Keratinocyte (primary cell): ENCODE results near the gene MPP2. TPM values are rescaled to one million over a fixed set of nuclear protein-coding genes. Genes with fewer than 3 reads are reported as not detected.
A peak's percentile ranks its signal among the peaks of the same experiment; 100 is the strongest.

ENCODE experiments used
- DNase-seq: peaks from one replicate; pipeline ENCODE4 v3.0.0-alpha.2; 2011; ENCODE audit warnings: low read depth, missing footprints, low spot score
- FAIRE-seq: peaks from 2 replicates; lab custom pipeline; 2011; peaks lifted over from hg19 to GRCh38; lab: Jason Lieb, UNC
- H2AFZ ChIP-seq: 2 replicates; pipeline ENCODE4 v1.6.0; 2012; ENCODE audit warnings: low read length, control low read depth, inconsistent platforms; ENCODE audit not compliant: control insufficient read depth
- H3K27ac ChIP-seq: 2 replicates; pipeline ENCODE4 v1.5.1; 2011; ENCODE audit warnings: low read length; ENCODE audit not compliant: control insufficient read depth, insufficient read depth
- H3K27me3 ChIP-seq: 3 replicates; pipeline ENCODE4 v1.6.0; 2011; ENCODE audit warnings: low read length; ENCODE audit not compliant: control insufficient read depth, insufficient read depth; ENCODE audit errors: extremely low read depth
- H3K36me3 ChIP-seq, 2 experiments: 2 replicates in 1 of 2; 3 replicates in 1 of 2; pipeline ENCODE4 v1.5.1; 2011; ENCODE audit warnings: low read length in 2 of 2, mild to moderate bottlenecking in 1 of 2; ENCODE audit not compliant: control insufficient read depth in 2 of 2, insufficient read depth in 2 of 2; ENCODE audit errors: extremely low read depth in 1 of 2
- H3K4me1 ChIP-seq: 3 replicates; pipeline ENCODE4 v1.5.1; 2011; ENCODE audit warnings: low read length; ENCODE audit not compliant: control insufficient read depth, insufficient read depth; ENCODE audit errors: extremely low read depth
- H3K4me2 ChIP-seq: 3 replicates; pipeline ENCODE4 v1.6.0; 2011; ENCODE audit warnings: low read depth, low read length; ENCODE audit not compliant: control insufficient read depth, insufficient read depth; ENCODE audit errors: extremely low read depth
- H3K4me3 ChIP-seq, 3 experiments: fragments of 200-600 bp in 1 of 3; sonication (generic) in 1 of 3; 2 replicates in 2 of 3; 3 replicates in 1 of 3; pipeline ENCODE4 v1.5.1; 2011 to 2016; ENCODE audit warnings: low read length in 3 of 3, mild to moderate bottlenecking in 3 of 3, control low read depth in 2 of 3, inconsistent platforms in 1 of 3, low read depth in 1 of 3, mixed read lengths in 1 of 3, mixed run types in 1 of 3, moderate library complexity in 1 of 3; ENCODE audit not compliant: control insufficient read depth in 2 of 3, insufficient read depth in 2 of 3; ENCODE audit errors: extremely low read depth in 1 of 3
- H3K79me2 ChIP-seq: 2 replicates; pipeline ENCODE4 v1.6.0; 2012; ENCODE audit warnings: low read length; ENCODE audit not compliant: control insufficient read depth, insufficient read depth
- H3K9ac ChIP-seq: 3 replicates; pipeline ENCODE4 v1.6.0; 2011; ENCODE audit warnings: low read length; ENCODE audit not compliant: control insufficient read depth, insufficient read depth; ENCODE audit errors: extremely low read depth
- H3K9me1 ChIP-seq: 3 replicates; pipeline ENCODE4 v1.6.0; 2011; ENCODE audit warnings: low read length; ENCODE audit not compliant: control insufficient read depth, insufficient read depth; ENCODE audit errors: extremely low read depth
- H3K9me3 ChIP-seq: 2 replicates; pipeline ENCODE4 v1.5.1; 2012; ENCODE audit warnings: low read depth, low read length; ENCODE audit not compliant: control insufficient read depth
- H4K20me1 ChIP-seq: 3 replicates; pipeline ENCODE4 v1.6.0; 2011; ENCODE audit warnings: low read length; ENCODE audit not compliant: control insufficient read depth, insufficient read depth; ENCODE audit errors: extremely low read depth
- CTCF ChIP-seq, 3 experiments: IDR thresholded peaks in 1 of 3; conservative IDR thresholded peaks in 1 of 3; optimal IDR thresholded peaks in 1 of 3; 2 replicates in 2 of 3; 3 replicates in 1 of 3; pipeline versions ENCODE3 to v1.5.1; 2011; ENCODE audit warnings: low read length in 3 of 3, mild to moderate bottlenecking in 3 of 3, moderate library complexity in 2 of 3, control low read depth in 1 of 3, inconsistent platforms in 1 of 3; ENCODE audit not compliant: insufficient read depth in 2 of 3; ENCODE audit errors: extremely low read depth in 1 of 3
- EZH2 ChIP-seq: IDR thresholded peaks from one replicate; pipeline ENCODE4 v1.6.1; 2012; ENCODE audit warnings: inconsistent platforms, mild to moderate bottlenecking, low read length, moderate library complexity
- dilution Hi-C: fragments of 300-500 bp; cut with MboI; formaldehyde crosslinking; loops from one replicate; pipeline ENCODE4 v1.7.0; 2020; ENCODE audit warnings: low sequenced_read_pairs; ENCODE audit not compliant: extremely low pct_ligation_motif_present
- polyA plus RNA-seq, 5 experiments: library from polyadenylated mRNA; depleted of rRNA in 3 of 5; stranded (reverse) in 3 of 5; stranded (forward) in 1 of 5; unstranded in 1 of 5; fragments of >200 nt; gene quantifications; 1 replicate in 1 of 5; 2 replicates in 3 of 5; 3 replicates in 1 of 5; pipeline versions ENCODE4 v1.2.1 to v1.2.3, GENCODE V29; 2011 to 2012; ENCODE audit warnings: missing spikeins in 2 of 5, low read depth in 1 of 5, low replicate concordance in 1 of 5

MPP2 gene
- polyA plus RNA-seq, 1 donor (not counting 4 experiments of a cell fraction or from before 2014, with no cell fraction given): 0.12 TPM

GRCh38 chr17:43839670-43840108, 67.6 kb downstream of the MPP2 start:
- no peak for DNase-seq
- dilution Hi-C loops: no loop called here
- peak overlapping the region; percentile 49 for H3K4me2 ChIP-seq
- H3K9me3 ChIP-seq: no peaks in the 10 kb centered on the region
- no peak overlapping the region for H3K9ac ChIP-seq
- H3K27ac ChIP-seq: no peak overlapping the region
- H3K4me3 ChIP-seq: no peak overlapping the region
- H2AFZ ChIP-seq: no peak overlapping the region
- no peaks in the 10 kb centered on the region for H3K79me2 ChIP-seq
- H3K4me1 ChIP-seq: peaks cover 24% of the 10 kb centered on the region
- no peaks in the 10 kb centered on the region for H3K36me3 ChIP-seq
- H3K27me3 ChIP-seq: no peaks in the 10 kb centered on the region
- no peaks in the 10 kb centered on the region for H3K9me1 ChIP-seq
- peak; percentile 34 for FAIRE-seq
- H4K20me1 ChIP-seq: no peaks in the 10 kb centered on the region
- TF ChIP-seq CTCF (optimal IDR thresholded peaks at IDR 0.05 in 1 of 3, IDR thresholded peaks at IDR 0.05 in 1 of 3, conservative IDR thresholded peaks at IDR 0.05 in 1 of 3; ENCODE audit: extremely low read depth in 1 of 3, insufficient read depth in 2 of 3, low read length in 3 of 3) (no peak), EZH2 (no peak)

GRCh38 chr17:43834106-43834505, 73.2 kb downstream of the MPP2 start:
- FAIRE-seq (no peak), DNase-seq (no peak)
- Histone ChIP-seq H2AFZ (no peak overlapping the region), H3K27ac (no peak overlapping the region), H3K9ac (no peak overlapping the region), H4K20me1 (no peaks in the 10 kb centered on the region), H3K4me1 (peaks cover 11% of the 10 kb centered on the region), H3K9me3 (no peaks in the 10 kb centered on the region), H3K4me3 (no peak overlapping the region), H3K4me2 (no peak overlapping the region), H3K79me2 (no peaks in the 10 kb centered on the region), H3K27me3 (peaks cover 4% of the 10 kb centered on the region), H3K9me1 (no peaks in the 10 kb centered on the region), H3K36me3 (peaks cover 8 to 13% of the 10 kb centered on the region in 2 experiments)
- TF ChIP-seq EZH2 (no peak), CTCF (optimal IDR thresholded peaks at IDR 0.05 in 1 of 3, IDR thresholded peaks at IDR 0.05 in 1 of 3, conservative IDR thresholded peaks at IDR 0.05 in 1 of 3; ENCODE audit: extremely low read depth in 1 of 3, insufficient read depth in 2 of 3, low read length in 3 of 3) (no peak)
- dilution Hi-C loops: no loop called here
